Suppressor macrophage treated with lipopolysaccharide for 4 hours (primary cell): ENCODE measurements around the gene INSC.
"Not testable (repeated sequence)": the region's sequence is repeated elsewhere in the genome, so short reads cannot be mapped to it uniquely, and the experiment has no call there.

ENCODE experiments used
- DNase-seq: peaks from one replicate; pipeline ENCODE4 v3.0.0-alpha.2; 2020

INSC gene

DNA sequence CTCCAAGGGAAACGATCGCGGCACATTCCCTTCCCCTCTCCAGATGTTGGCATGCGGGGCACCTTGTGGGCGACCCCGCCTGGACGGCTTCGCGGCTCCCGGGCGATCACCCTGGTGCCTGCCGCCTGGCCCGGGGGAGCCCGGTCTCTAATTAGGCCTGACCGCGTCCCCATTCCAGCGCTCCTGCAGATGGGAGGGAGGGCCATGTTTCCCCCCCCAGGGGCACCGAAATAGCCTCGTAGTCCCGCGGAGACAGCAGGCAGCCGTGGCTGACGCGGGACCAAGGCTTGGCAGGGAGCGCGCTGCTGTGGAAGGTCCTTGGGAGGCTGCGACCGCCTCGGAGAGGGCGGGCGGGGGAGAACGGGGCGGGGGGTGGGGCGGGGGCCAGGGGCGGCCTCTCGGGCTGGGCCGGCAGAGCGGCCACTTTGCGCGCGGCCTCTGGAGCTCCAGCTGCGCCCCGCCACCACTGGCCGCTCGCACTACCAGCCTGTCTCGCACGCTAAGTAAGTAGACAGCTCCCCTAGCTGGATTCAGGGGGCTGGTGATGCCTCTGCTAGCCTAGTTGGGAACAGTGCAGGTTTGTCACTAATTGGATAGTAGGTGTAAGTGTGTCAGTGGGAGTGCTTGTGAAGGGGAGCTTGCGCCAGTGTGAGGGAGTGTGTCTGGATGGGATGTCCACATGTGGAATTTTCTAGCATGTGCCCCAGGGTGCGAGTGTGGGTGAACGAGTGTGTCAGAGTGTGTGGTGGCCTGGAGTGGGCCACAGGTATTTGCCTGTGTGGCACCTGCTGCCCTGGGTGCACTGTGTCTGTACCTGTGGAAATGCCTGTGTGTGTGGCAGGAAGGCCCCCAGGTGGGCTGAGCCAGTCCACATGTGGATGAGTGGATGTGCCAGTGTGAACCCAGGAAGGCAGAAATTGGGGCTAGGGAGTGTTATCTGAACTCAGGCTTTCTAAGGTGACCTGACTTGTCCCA, at the start of gene INSC:
INSC (plus strand) TSS at position 423 of the 975 bp plus-strand sequence. CDS start 34,252 bp downstream, outside the sequence.
- DNase-seq, result no peak

DNA sequence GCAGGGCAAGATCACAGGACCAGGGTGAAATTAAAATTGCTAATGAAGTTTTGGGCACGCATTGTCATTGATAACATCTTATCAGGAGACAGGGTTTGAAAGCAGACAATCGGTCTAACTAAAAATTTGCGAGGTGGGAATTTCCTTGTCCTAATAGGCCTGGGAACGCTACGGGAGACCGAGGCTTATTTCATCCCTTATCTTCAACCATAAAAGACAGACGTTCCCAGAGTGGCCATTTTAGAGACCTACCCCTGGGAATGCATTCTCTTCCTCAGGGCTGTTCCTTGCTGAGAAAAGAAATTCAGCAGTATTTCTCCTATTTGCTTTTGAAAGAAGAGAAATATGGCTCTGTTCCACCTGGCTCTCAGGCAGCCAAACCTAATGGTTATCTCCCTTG, 45.0 kb upstream of the INSC start:
- not testable (repeated sequence) for DNase-seq

- DNase-seq, result no peak
Observed at GRCh38 chr11:15071556-15072255, 43.0 kb upstream of the INSC start.

DNA sequence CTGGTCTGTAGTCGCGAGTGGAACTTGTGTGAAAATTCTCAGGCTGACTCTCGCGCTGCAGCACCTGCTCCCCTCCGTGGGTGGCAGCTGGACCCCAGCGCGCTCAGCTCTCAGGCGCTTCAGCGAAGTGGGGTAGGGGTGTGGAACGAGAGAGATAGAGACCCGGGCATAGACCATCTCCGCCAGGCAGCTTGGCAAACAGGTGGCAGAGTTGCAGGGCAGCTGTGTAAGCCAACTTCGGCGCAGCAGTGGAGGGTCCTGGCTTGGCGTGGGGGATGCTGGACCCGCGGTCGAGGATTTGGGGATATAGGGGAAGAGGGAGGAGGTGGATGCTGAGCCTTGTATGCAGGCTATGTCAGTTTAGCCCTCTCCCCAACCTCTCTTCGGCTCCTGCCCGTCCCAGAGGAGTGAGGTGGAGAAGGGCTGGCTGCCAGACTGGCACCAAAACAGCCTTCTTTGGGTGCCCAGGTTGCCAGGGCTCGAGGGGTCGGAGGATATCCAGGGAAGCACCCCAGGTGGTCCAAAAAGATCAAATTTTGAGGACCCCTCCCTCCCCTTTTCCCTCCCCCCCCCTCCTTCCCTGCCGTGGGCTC, 42.1 kb upstream of the INSC start:
- DNase-seq, result no peak

DNA sequence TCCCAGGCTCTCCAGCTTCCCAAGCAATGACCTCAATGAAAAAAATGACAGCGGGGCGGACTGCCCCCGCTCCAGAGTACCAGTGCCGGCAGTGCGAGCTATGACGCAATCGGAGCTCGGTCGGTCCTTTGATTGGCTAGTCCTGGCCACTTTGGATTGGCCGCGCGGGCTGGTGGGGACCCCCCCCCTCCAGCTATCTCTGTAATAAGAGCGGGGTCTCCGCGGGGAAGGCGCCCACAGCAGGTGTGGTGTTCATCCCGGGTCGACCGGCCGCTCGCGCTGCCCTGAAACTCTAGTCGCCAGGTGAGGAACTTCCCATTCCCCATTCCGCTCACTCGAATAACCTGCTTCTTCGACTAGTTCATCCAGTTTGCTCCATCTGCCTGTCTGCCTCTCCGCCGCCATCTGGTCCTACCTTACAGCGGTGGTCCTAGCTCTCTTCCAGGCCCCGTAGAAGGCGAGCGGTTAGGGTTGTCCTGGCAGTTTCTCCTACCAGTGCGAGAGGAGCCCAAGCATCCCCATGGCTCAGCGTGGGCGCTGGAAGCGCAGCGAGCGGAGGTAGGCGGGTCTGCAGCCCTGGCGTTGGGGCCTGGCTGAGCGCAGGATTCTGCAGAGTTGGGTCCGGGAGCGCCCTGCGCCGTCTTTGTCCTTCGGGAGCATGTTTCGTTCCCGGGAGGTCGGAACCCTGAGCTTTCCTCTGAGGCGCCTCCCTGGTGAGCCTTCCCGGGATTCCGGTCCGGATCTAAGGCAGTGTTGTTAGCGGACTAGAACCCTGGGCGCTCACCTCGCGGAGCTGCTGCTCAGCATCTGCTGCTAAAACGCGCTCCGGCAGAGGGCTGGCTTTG, 41.1 kb upstream of the INSC start, which contains the start of gene CALCB:
CALCB (plus strand) TSS at position 233 of the 845 bp plus-strand sequence. CDS start 1,126 bp downstream, outside the sequence.
- no peak for DNase-seq

DNA sequence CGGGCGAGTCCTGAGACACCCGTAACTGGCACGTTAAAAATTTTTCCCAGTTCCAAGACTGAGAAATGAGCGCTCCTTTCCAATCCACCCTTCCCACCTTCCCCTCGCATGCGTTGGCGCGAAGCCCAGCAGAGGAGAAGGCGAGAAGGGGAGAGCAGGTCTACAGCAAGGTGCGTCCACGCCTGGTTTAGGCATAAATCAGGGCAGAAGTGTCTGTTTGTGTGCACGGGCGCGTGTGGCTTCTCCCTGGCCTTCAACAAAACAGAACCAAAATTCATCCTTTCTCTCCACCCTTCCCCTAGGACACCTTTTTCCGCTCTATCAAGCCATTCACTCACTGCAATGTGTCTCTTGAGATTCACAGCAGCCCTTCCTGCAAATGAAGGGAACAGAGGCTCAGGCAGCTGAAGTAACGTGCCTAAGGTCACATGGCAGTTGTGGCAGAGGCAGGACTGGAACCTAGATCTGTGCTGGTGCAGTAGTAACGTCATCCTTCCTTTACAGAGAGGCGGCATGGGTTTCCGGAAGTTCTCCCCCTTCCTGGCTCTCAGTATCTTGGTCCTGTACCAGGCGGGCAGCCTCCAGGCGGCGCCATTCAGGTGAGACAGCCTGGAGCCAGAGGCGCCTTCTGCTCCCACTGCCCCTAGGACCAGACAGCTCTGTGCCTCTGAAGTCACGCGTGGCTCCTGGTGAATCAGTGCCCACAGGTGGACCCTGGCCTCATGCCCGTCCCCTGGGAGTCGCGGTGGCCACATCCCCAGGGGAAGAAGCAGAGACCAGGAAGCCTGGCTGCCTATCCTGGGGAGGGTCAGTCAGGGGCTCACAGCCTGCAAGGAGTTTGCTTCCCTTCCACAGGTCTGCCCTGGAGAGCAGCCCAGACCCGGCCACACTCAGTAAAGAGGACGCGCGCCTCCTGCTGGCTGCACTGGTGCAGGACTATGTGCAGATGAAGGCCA, 40.2 kb upstream of the INSC start:
- DNase-seq, result peak; percentile 82

DNA sequence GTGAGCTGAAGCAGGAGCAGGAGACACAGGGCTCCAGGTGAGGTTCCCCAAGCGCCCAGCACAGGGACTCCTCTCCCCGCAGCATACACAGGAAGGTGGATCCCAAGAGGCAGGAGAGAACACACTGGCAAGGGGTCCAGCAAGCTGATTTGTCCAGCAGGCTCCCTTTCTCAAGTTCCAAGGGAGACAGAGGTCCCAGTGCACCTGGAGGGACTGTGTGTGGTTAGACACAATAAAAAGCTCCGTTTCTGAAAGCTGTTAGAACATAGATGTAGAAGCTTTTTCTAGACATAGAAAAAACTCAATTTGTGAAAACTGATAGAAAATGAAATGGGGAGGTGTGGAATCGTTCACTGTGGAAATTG, 39.6 kb upstream of the INSC start:
- no peak for DNase-seq

DNA sequence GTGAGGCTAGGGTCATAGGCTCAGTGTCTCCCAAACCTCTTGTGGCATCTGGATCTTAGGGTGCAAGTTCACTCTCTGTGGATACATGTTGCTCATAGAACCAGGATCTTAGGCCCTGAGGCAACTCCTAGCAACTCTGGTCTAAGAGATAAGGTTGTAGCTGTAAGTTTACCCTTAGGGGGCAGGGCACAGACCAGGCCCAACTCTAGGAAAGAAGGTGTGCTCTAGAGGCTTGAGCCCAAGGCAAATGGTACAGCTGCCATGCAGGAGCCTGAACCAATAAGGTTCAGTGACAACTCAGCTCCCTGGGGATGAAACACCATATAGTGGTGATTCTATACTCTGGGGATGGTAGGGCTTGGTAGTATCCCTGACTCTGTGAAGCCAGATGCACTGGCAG, 23.5 kb upstream of the INSC start:
- DNase-seq, result no peak

DNA sequence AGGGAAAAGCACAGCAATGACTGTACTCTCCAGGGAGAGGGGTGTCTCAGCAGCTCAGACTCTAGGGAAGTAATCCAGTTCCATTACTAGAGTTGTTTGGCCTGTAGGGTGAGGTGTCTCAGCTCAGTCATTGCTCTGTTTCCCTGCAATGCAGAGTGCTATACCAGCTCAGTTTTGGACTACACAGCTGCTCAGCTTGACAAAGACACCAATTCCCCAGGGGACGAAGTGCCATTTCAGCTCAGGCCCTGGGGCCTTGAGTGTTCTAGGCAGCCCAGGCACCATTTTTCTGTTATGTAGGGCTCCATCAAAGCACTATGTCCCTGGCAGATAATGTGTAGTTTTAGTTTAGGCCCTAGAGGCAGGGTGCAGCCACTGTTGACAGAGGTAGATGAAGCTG, 23.1 kb upstream of the INSC start:
- no peak for DNase-seq

GRCh38 chr11:15093432-15093831, 21.3 kb upstream of the INSC start:
- DNase-seq, result peak; percentile 18

DNA sequence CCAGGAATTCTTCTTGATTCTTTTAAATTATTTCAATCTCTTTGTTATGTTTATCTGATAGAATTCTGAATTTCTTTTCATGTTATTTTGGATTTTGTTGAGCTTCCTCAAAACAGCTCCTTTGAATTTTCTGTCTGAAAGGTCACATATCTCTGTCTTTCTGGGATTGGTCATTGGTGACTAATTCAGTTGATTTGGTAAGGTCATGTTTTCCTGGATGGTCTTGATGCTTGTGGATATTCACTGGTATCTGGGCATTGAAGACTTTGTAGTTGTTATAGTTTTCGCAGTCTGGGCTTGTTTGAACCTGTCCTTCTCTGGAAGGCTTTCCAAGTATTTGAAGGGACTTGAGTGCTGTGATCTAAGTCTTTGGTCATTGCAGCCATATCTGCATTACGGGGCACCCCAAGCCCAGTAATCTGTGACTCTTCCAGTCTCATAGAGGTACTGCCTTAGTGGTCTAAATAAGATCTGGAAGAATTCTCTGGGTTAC, 18.9 kb upstream of the INSC start:
- DNase-seq, result no peak

- no peak for DNase-seq
Observed at GRCh38 chr11:15097411-15097810, 17.3 kb upstream of the INSC start.

GRCh38 chr11:15099267-15099666, 15.5 kb upstream of the INSC start:
- no peak for DNase-seq

DNA sequence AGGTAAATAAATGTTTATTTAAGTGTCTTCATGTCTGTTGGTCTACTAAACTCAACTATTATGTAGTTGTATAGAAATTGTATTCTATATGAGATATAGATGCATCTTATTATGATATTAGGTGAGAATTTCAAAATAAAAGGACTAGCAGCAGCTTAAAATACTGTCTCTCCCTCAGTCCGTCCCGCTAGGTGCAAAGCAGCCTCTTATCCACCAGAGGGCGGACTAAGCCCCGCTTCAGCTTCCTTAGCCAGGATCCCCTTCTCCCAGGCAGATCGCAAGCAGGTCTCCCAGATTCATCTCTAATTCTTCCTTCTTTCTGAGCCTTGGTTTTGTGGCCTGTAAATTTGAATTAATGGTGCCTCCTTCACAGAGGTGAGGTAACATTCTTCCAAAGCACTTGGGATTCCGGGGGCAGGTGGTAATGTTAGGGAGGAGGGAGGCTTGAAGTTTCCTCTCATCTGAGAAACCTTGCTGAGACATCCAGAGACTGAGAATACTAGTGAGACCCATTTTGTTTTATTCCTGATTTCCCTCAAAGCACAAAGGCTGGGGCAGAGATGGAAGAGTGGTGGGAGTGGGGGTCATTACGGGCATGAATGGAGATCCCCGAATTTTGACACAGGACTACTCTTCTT, 13.5 kb upstream of the INSC start:
- DNase-seq, result peak; percentile 74

DNA sequence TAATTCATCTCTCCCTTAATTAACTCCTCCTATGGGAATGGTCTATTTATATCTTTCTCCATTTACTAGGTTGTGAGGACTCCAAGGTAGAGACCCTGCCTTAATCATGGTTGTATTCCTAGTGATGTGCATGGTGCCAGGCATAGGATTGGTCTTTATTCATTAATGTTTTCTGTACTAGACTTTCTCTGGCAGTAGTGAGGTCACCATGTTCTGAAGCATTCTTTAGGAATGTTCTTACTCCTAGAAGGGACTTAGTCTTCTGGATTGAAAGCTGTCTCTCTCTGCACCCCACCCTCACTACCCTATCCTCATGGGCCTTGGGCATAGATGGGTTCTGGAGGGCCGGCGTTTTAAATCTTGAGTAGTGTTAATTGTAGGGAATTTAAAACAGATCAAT, 10.6 kb upstream of the INSC start:
- no peak for DNase-seq

DNA sequence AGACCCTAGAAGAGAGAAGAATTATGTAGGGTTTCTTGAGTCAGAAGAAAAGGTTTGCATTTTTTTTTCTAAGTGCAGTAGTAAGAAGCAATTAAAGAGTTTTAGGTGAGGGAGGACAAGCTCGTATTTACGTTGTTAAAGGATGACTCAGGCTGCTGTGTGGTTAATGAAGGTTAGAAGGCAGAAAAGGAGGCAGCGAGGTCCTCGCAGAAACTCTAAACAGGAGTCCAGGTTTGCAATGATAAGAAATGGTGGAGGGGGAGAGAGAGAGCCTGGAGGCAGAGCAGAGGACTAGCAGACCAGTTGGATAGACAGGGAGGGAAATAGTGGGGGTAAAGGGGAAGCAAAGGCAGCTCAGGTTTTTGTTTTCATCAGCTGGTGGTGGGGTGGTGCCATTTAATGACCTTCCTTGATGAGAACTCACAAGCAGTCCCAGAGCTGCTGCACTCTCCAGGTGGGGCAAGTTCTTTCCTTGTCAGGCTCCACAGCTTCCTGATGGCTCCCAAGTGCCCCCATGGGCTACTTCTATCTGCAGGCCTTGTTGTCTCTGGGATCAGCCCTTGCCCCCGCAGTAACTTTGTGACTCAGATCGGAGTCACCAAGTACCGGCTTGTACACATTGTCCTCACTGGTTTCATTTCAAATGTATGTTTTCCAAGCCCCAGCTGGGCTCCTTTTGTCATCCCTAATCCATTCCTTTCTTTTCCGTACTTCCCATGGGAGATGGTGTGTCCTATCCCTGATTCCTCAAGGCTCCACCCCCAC, 8.3 kb upstream of the INSC start:
- DNase-seq, result no peak

DNA sequence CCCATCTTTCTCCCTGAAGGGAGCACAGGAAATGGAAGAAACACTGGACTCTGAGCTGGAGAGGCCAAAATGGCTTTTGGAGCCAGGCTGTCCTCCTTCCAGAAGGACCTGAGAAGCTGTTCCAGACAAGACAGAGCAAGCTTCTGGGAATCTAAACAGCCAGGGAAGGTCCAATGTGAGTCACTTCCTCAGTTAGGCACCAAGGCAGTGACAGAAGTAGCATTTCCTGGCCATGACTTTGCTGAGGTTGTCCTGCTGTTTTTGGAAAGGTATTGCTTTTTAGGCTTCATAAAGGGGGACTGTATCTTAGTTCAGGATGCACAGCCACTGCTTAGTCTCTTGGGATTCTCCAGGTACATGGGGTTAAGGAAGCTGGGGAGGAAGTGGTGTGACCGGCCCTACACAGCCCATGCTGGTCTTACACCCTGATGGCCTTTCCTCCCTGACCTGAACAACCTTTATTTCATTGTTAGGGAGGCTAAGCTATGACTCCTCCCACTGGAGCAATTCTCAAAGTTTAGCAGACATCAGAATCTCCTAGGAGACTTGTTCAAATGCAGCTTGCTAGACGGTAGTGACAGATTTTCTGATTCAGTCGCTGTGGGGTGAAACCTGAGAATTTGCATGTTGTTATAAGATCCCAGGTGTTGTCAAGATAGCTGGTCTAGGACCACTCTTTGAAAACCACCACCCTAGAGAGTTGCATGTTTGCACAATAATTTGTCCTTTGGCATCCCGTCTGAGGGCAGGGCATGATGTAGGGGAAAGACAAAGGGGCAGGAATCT, 6.8 kb upstream of the INSC start:
- DNase-seq, result no peak

- DNase-seq, result no peak
Observed at GRCh38 chr11:15108592-15109130, 6.1 kb upstream of the INSC start.

GRCh38 chr11:15109602-15110001, 5.1 kb upstream of the INSC start:
- no peak for DNase-seq
